ENCODE results near the gene HOXD8. TPM values are rescaled to one million over a fixed set of nuclear protein-coding genes. Genes with fewer than 3 reads are reported as not detected.

Gene HOXD8
- total and polyA plus RNA-seq, 9 donors: 29.2 to 50.6 (median 36.2) TPM

GRCh38 chr2:176091329-176092258, 37.9 kb upstream of the HOXD8 start:
- no peak for TF ChIP-seq CTCF (IDR thresholded peaks at IDR 0.05)
- no peak for TF ChIP-seq EP300 (IDR thresholded peaks at IDR 0.05)
- TF ChIP-seq POLR2A (IDR thresholded peaks at IDR 0.05): no peak
- Histone ChIP-seq H3K9me3 (no peaks in the 10 kb centered on the region), H3K27ac (no peak overlapping the region), H3K27me3 (peaks cover 18% of the 10 kb centered on the region), H3K4me1 (ENCODE audit: insufficient read depth) (peaks cover 7% of the 10 kb centered on the region), H3K36me3 (no peaks in the 10 kb centered on the region), H3K4me3 (no peak overlapping the region)
- intact Hi-C loops (cut with DNase I): loop anchor here in 1 of 4 donors (10.0 kb wide), 1 partner anchor 407 kb away; no protein-coding TSS in a partner anchor
- 10 to 11% (median 10%) methylated on average over 31 of the region's 31 CpGs for WGBS, 3 donors
- DNase-seq: no peak

GRCh38 chr2:176092270-176093144, 37.0 kb upstream of the HOXD8 start, which contains the start of gene HOXD13:
HOXD13 (plus strand) TSS chr2:176092721; CDS start chr2:176092891, 170 bp downstream.
- H3K27ac ChIP-seq: no peak within 1 kb of the TSS
- H3K36me3 ChIP-seq: no peaks in the 10 kb centered on the region
- no peaks in the 10 kb centered on the region for H3K9me3 ChIP-seq
- DNase-seq: no peak
- H3K4me1 ChIP-seq (ENCODE audit: insufficient read depth): peaks cover 7% of the 10 kb centered on the region
- H3K27me3 ChIP-seq: peaks cover 18% of the 10 kb centered on the region
- H3K4me3 ChIP-seq: peak within 1 kb of the TSS; percentile 7
- TF ChIP-seq CTCF (IDR thresholded peaks at IDR 0.05) (no peak), POLR2A (IDR thresholded peaks at IDR 0.05) (no peak), EP300 (IDR thresholded peaks at IDR 0.05) (no peak)
- intact Hi-C loops (cut with DNase I): loop anchor here in 1 of 4 donors (10.0 kb wide), 1 partner anchor 408 kb away; no protein-coding TSS in a partner anchor
- WGBS, 3 donors: 2 to 6% (median 2%) methylated on average over 64 to 95 of the region's 95 CpGs

GRCh38 chr2:176093145-176093897, 36.2 kb upstream of the HOXD8 start:
- Histone ChIP-seq H3K27ac (no peak overlapping the region), H3K9me3 (no peaks in the 10 kb centered on the region), H3K27me3 (peaks cover 18% of the 10 kb centered on the region), H3K36me3 (no peaks in the 10 kb centered on the region), H3K4me3 (peak overlapping the region; percentile 7), H3K4me1 (ENCODE audit: insufficient read depth) (peaks cover 3% of the 10 kb centered on the region)
- no peak for DNase-seq
- TF ChIP-seq CTCF (IDR thresholded peaks at IDR 0.05): no peak
- no peak for TF ChIP-seq POLR2A (IDR thresholded peaks at IDR 0.05)
- TF ChIP-seq EP300 (IDR thresholded peaks at IDR 0.05): no peak
- 4 to 6% (median 6%) methylated on average over 45 to 53 of the region's 53 CpGs for WGBS, 3 donors
- intact Hi-C loops (cut with DNase I): loop anchor here in 1 of 4 donors (10.0 kb wide), 1 partner anchor 409 kb away; no protein-coding TSS in a partner anchor

Data from ovary (tissue), 9 donors.